ENCODE results near the gene WFS1.

DNA sequence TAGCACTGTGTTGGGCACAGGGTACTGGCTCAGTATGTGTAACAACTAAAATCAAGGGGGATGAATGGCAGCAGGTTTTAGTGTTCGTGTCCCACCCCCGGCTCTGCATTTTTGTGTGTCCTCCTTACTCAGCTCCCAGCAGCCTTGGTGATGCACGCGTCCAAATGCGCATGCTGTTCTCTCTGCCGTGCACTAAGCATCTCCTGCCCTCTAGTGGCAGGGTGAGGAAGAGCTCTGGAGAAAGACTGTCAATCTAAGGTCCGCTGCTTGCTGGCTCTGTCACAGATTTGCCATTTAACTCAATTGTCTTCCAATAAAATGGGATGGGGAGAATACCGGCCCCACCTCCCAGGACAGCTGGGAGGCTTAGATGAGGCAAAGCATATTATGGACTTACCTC is 61.4 kb downstream of the WFS1 start:
- TF ChIP-seq, protein P1, sequence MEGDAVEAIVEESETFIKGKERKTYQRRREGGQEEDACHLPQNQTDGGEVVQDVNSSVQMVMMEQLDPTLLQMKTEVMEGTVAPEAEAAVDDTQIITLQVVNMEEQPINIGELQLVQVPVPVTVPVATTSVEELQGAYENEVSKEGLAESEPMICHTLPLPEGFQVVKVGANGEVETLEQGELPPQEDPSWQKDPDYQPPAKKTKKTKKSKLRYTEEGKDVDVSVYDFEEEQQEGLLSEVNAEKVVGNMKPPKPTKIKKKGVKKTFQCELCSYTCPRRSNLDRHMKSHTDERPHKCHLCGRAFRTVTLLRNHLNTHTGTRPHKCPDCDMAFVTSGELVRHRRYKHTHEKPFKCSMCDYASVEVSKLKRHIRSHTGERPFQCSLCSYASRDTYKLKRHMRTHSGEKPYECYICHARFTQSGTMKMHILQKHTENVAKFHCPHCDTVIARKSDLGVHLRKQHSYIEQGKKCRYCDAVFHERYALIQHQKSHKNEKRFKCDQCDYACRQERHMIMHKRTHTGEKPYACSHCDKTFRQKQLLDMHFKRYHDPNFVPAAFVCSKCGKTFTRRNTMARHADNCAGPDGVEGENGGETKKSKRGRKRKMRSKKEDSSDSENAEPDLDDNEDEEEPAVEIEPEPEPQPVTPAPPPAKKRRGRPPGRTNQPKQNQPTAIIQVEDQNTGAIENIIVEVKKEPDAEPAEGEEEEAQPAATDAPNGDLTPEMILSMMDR (IDR thresholded peaks at IDR 0.05): peak in 2 of 3 experiments; percentile 25 to 49
- TF ChIP-seq POLR2AphosphoS5 (IDR thresholded peaks at IDR 0.05): no peak

All from esophagus muscularis mucosa (tissue), 3 donors.